Muscle layer of duodenum (tissue), 2 donors: ENCODE results near the gene NXF2.
"Not testable (repeated sequence)": the region's sequence is repeated elsewhere in the genome, so short reads cannot be mapped to it uniquely, and the experiment has no call there.

ENCODE experiments used
- H3K27ac ChIP-seq: one replicate; pipeline ENCODE4 v1.7.0; 2013; ENCODE audit warnings: mild to moderate bottlenecking, low read length
- H3K27me3 ChIP-seq: one replicate; pipeline ENCODE4 v1.7.0; 2013; ENCODE audit warnings: low read depth, mild to moderate bottlenecking, control low read depth, low read length
- H3K36me3 ChIP-seq, 2 donors: one replicate each; pipeline ENCODE4 v1.7.0; 2013; ENCODE audit warnings: low read length in 2 of 2, control low read depth in 1 of 2, mild to moderate bottlenecking in 1 of 2; ENCODE audit not compliant: insufficient read depth in 2 of 2, control insufficient read depth in 1 of 2
- H3K4me1 ChIP-seq, 2 donors: one replicate each; pipeline ENCODE4 v1.7.0; 2013; ENCODE audit warnings: low read length in 2 of 2, mild to moderate bottlenecking in 2 of 2, control low read depth in 1 of 2, moderate library complexity in 1 of 2; ENCODE audit not compliant: insufficient read depth in 2 of 2, control insufficient read depth in 1 of 2
- H3K4me3 ChIP-seq, 2 donors: one replicate each; pipeline ENCODE4 v1.7.0; 2013; ENCODE audit warnings: low read length in 2 of 2, low read depth in 1 of 2, mild to moderate bottlenecking in 1 of 2
- H3K9me3 ChIP-seq, 2 donors: one replicate each; pipeline ENCODE4 v1.7.0; 2013; ENCODE audit warnings: low read length in 2 of 2, control low read depth in 1 of 2, mild to moderate bottlenecking in 1 of 2; ENCODE audit not compliant: control insufficient read depth in 1 of 2
- donor health status: healthy.

Gene NXF2

GRCh38 chrX:102246893-102247292 lies at the start of gene NXF2:
Gene NXF2, plus strand, starts transcription at chrX:102247167. Its CDS starts 59,912 bp downstream, at chrX:102307079.
- H3K36me3 ChIP-seq, H3K4me1 ChIP-seq, H3K4me3 ChIP-seq, H3K27ac ChIP-seq, H3K9me3 ChIP-seq, H3K27me3 ChIP-seq: not testable (repeated sequence)

- not testable (repeated sequence) for H3K4me3 ChIP-seq, H3K9me3 ChIP-seq, H3K4me1 ChIP-seq, H3K27ac ChIP-seq, H3K27me3 ChIP-seq, H3K36me3 ChIP-seq
These were observed 39.0 kb upstream of the NXF2 start for GRCh38 chrX:102207940-102208339.

- H3K9me3 ChIP-seq, H3K4me1 ChIP-seq, H3K36me3 ChIP-seq, H3K4me3 ChIP-seq, H3K27me3 ChIP-seq, H3K27ac ChIP-seq: not testable (repeated sequence)
These were observed 32.0 kb upstream of the NXF2 start, which contains the start of gene TCP11X1 for GRCh38 chrX:102214986-102215385. Gene TCP11X1, plus strand, starts transcription at chrX:102215301.

GRCh38 chrX:102216497-102216896 lies 30.5 kb upstream of the NXF2 start:
- H3K36me3 ChIP-seq, H3K4me1 ChIP-seq, H3K9me3 ChIP-seq, H3K4me3 ChIP-seq, H3K27ac ChIP-seq, H3K27me3 ChIP-seq: not testable (repeated sequence)

GRCh38 chrX:102235678-102236077 lies 11.3 kb upstream of the NXF2 start:
- H3K4me1 ChIP-seq, H3K27ac ChIP-seq, H3K36me3 ChIP-seq, H3K4me3 ChIP-seq, H3K27me3 ChIP-seq, H3K9me3 ChIP-seq: not testable (repeated sequence)

GRCh38 chrX:102240265-102240664 lies 6.7 kb upstream of the NXF2 start:
- not testable (repeated sequence) for H3K4me3 ChIP-seq, H3K36me3 ChIP-seq

GRCh38 chrX:102272231-102272630 lies 25.3 kb downstream of the NXF2 start:
- not testable (repeated sequence) for H3K27ac ChIP-seq, H3K36me3 ChIP-seq, H3K4me3 ChIP-seq, H3K9me3 ChIP-seq, H3K27me3 ChIP-seq, H3K4me1 ChIP-seq

More at GRCh38 chrX:102240265-102240664, 6.7 kb upstream of the NXF2 start:
- not testable (repeated sequence) for H3K4me1 ChIP-seq, H3K27ac ChIP-seq, H3K27me3 ChIP-seq, H3K9me3 ChIP-seq

- no peaks in the 10 kb centered on the region for H3K9me3 ChIP-seq
- no peaks in the 10 kb centered on the region for H3K4me1 ChIP-seq
- no peak overlapping the region for H3K4me3 ChIP-seq
- no peak overlapping the region for H3K27ac ChIP-seq
- no peaks in the 10 kb centered on the region for H3K27me3 ChIP-seq
- no peaks in the 10 kb centered on the region for H3K36me3 ChIP-seq
These were observed 91.2 kb downstream of the NXF2 start for GRCh38 chrX:102338162-102338561.

- Histone ChIP-seq H3K27me3 (no peaks in the 10 kb centered on the region), H3K36me3 (no peaks in the 10 kb centered on the region), H3K9me3 (no peaks in the 10 kb centered on the region), H3K27ac (no peak overlapping the region), H3K4me1 (no peaks in the 10 kb centered on the region), H3K4me3 (no peak overlapping the region)
These were observed 92.6 kb downstream of the NXF2 start for GRCh38 chrX:102339312-102340298.

- no peaks in the 10 kb centered on the region for H3K4me1 ChIP-seq
- H3K27me3 ChIP-seq = no peaks in the 10 kb centered on the region
- no peak overlapping the region for H3K27ac ChIP-seq
These were observed 94.9 kb downstream of the NXF2 start for GRCh38 chrX:102341867-102342266.

GRCh38 chrX:102345916-102346315 lies 98.9 kb downstream of the NXF2 start:
- Histone ChIP-seq H3K4me1 (no peaks in the 10 kb centered on the region), H3K27me3 (no peaks in the 10 kb centered on the region), H3K4me3 (no peak overlapping the region), H3K36me3 (no peaks in the 10 kb centered on the region), H3K9me3 (no peaks in the 10 kb centered on the region), H3K27ac (no peak overlapping the region)

More at GRCh38 chrX:102341867-102342266, 94.9 kb downstream of the NXF2 start:
- H3K4me3 ChIP-seq = no peak overlapping the region
- H3K9me3 ChIP-seq = no peaks in the 10 kb centered on the region
- no peaks in the 10 kb centered on the region for H3K36me3 ChIP-seq
